GM03348 (cell line): ENCODE data around the gene AIFM1.

Source experiments
- DNase-seq: peaks from one replicate; pipeline ENCODE4 v3.0.0; 2012; ENCODE audit warnings: low spot score

Gene AIFM1

DNA sequence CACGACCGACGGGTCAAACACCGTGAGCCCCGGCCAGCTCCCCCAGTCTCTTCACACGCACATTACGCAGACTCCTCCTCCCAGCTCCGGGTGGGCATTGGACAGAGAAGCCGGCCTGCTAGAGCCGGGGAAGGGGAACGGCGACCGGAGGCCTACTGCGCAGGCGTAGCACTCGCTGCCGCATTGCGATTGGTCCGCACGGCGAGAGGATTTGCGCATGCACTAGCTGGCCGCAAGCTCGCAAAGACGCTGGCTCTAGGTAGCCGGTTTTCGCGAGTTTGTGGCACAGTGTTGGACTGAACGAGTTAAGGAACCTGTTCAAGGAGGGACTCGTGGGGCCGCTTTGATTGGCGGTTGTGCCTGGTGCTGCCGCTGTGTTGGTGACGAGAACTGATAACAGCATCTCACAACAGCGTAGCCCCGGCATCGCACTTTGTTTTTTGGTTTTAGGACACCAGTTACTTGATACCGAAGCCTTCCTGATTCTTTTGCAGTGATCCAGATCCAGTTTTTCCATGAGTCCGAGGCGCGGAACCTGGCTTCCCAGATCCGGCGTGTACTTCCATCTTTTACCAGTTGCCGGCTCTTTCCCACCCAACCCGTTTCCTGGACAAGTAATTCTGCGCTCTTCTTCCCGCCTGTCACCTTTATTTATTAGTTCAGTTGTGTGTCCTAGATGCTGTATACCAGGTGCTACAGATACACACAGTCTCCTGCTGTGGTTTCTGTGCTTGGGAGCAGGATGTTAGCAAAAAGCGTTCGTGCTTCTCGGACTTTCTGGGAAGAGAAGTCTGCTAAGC, at the start of gene AIFM1:
AIFM1 (minus strand) TSS at position 139 of the 800 bp plus-strand sequence. CDS start 185 bp downstream, outside the sequence.
- peak; percentile 94 for DNase-seq

DNA sequence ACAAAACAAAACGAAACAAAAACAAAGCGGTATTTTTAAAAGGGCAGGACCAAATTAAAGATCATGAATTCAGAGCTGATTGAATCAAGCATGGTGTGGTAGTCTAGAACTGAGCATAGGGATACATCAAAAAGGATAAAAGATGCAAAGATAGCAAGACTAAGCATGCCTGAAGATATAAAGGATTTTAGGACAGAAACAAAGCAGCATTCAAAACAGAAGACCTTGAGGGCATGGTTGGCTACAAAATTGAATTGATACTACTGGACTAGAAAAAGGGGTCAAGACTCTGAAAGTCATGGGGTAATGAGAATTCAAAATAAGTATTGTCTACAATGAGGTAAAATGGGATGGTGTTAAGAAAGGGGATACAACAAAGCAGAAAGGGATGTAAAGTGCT, 47.7 kb upstream of the AIFM1 start:
- no peak for DNase-seq

GRCh38 chrX:130212371-130212770, 46.7 kb upstream of the AIFM1 start:
- no peak for DNase-seq

DNA sequence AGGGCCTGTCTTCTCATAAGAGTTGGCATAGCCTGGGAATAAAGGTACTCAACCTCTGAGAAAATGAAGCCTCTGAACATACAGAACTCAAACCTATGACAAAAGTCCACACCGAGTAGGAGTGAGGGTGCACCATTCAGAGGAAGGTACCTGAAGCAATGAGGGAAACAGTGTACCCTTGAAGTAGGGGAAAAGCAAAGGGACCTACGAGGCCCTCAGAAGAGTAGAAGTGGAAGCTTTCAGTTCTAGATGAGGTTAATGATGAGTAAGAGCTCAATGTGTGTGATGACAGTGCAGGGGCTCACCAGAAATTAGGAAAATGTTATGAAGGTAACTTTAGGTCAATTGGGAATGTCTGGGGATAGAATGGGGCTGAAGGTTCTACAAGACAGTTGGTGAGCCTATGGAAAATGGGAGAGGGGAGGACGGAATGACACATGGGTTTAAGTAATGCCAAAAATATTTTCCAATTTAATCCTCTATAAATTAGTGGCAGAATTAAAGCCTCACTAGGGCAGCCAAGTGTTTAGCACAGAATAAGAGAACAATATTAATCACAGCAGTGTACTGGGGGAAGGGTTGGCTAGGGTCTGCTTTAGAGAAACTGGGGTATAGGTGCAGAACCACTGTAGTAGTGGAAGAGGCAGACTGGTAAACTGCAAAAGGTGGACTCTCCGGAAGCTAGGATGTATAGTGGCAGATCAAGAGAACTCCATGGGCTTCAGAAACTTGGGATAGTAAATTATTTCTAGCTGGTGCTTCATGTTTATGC, 46.0 kb upstream of the AIFM1 start:
- no peak for DNase-seq

DNA sequence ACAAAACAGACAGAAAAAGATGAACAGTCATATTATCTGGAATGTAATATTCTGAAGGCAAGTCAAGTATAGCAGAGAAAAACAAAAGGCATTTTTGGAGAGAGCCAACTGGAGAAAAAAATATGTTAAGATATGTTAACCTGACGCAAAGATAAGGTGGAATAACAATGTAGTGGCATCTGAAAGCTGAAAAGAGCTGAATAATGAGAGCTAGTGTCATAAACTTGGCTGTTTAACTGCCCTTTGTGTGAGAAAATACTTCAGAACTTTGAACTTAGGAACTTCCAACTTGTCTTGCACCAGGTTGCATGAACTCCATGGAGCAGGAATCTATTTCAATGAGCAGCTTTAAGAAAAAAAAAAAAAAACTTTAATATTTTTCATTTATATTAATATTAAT, 39.0 kb upstream of the AIFM1 start:
- DNase-seq, result no peak

- no peak for DNase-seq
Observed at GRCh38 chrX:130197464-130197863, 31.8 kb upstream of the AIFM1 start.

DNA sequence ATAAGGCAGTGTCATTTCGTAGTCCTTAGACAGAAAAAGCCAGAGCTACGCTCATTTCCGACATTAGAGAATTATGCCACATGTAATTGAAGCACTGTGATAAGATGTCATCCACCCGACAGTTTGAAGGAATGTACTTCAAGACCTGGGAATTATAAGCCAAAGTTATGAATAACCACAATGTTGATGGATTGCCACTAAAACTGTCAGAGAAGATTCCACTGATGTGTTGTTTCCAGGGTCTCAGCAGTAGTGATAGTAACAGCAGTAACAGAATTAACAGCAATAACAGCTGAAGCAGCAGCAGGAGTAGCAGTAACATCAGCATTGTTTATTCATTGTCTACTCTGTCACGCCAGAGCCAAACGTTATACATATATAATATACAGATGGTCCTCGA, 30.8 kb upstream of the AIFM1 start:
- DNase-seq, result no peak

DNA sequence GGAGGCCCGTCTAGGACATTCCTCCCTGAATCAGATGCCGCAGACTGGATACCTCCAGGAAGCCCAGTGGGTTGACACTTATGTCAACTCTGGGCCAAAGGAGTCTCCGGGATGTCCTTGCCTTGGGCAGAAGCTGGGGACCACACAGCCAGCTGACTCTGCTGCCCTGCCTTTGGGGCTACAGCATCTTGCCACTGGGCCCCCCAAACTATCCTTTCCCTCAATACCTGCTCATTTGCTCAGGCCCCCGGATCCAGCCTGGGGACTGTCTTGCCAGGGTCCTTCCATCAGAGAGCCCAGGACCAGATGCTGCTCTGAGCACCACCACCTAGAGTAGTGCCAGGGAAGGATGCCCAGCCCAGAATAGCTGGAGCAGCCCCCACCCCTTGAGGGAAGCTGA, 25.2 kb upstream of the AIFM1 start:
- no peak for DNase-seq

GRCh38 chrX:130186651-130187050, 21.0 kb upstream of the AIFM1 start:
- DNase-seq, result no peak

DNA sequence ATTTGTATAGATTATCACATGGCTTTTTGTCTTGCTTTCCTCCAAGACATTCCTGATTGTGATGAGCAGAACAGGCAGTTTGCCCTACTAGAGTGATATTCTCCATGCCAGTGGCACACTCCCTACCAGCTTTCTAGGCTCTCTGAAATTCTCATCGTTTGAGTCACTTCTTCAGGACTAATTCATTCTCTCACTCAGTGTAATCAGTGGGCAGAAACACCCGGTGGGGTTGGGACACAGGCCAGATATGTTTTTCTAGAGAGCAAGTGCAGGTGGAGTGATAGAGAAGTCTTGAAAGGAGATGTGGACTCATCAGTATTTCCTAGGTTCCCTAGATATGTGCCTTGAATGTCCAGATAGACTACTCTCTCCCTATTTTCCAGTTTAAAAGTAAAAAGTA, 19.2 kb upstream of the AIFM1 start:
- no peak for DNase-seq

GRCh38 chrX:130184168-130184567, 18.5 kb upstream of the AIFM1 start:
- no peak for DNase-seq

DNA sequence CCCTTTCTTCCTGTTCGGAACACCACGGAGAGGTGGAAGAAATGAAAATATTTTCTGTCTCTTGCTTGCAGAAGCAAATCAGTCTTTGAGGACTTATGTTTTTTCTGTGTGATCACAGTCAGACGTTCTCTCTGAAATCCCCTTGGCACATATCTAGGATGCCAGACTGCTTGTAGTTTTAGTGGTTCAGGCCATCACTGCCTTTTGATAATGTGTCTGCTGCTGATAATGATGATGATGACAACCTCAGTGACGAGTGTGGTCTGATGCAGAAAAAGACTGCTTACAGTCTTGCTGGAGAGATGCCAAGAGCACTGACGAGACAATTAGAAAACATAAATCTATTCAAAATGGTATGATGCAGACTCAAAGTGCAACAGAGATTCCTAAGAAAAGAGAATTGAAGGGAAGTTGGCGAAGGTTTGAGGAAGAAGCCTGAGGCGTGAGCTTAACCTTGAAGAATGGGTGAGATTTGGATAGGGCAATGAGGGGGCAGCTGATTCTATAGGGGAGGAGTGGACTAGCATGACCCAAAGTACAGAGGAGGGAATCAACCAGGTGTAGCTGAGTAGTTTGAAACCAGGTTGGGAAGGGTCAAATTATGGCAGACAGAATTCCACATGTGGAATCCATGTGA, 14.1 kb upstream of the AIFM1 start:
- no peak for DNase-seq

GRCh38 chrX:130179170-130179569, 13.5 kb upstream of the AIFM1 start:
- DNase-seq, result no peak

GRCh38 chrX:130176942-130177341, 11.3 kb upstream of the AIFM1 start:
- no peak for DNase-seq

GRCh38 chrX:130176354-130176776, 10.7 kb upstream of the AIFM1 start:
- DNase-seq, result no peak

DNA sequence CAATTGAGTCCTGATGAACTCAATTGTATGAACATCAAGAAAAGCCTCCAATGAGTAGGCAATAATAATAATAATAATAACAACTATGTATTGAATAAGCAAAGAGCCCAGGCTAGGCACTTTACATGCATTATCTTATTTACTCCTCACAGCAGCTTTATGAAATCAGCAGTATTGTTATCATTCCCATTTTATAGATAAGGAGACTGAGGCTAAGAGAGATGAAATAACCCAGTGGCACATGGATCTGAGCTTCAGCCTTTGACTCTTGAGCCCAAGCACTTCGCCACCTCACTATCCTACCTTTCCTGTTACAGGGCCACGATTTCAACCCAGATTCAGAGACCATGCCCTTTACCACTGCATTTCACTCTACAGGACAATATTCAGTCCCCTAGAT, 9.3 kb upstream of the AIFM1 start:
- no peak for DNase-seq

DNA sequence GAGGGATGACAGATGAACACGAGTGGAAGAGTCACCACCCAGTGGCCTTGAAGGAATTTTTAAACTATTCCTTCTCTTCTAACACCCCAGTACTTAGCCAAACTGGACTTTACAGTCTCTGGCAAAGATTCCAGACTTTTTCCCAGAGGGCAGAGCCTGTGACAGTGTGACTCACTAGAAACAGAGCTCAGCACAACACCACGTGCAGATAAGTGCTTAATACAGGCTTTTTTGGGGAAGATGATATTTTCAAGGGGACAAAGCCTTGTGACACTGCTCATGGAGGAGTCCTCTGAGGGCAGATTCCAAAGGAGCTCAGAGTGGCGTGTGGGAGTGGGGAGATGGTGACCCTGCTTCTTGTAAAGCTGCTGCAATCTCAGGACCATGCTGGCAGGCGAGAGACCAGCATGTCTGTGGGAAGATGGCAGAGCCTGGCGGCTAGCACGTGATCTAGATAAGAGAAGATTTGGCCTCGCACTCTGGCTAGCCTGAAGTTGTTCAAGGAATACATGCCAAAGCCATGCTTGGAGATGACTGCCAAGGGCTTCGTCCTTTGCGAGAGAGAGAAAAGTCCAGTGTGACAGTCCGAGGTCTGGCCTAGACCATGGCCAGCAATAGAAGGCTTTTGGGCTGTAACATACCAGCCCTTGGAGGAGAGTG, 8.5 kb upstream of the AIFM1 start:
- DNase-seq, result peak; percentile 68

- DNase-seq, result peak; percentile 67
Observed at GRCh38 chrX:130173190-130173895, 7.7 kb upstream of the AIFM1 start.

DNA sequence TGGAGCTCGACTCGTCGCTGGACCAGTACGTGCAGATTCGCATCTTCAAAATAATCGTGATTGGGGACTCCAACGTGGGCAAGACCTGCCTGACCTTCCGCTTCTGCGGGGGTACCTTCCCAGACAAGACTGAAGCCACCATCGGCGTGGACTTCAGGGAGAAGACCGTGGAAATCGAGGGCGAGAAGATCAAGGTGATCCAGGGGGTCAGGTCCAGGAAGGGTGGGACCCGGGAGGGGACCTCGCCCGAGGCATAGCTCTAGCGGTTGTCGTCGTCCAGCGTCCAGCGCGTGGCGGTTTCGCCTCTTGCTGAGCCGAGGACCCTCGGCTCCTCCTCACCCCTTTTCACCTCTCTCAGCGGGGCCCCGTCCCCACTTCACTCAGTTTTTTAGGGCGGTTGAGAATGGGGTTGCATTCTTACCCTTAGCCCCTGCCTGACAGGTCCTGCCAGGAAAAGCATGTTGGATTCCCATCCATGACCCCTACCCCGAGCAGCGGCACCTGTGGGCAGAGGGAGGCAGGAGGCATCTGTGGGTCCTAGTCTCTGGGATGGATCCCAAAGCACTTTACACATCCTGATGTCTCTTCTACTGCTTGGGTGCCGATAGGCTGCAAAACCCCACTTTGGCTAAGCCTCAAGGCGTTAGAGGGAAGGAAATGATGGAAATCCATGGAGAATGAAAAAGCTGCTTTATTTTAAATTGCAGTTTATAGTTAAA, 6.6 kb upstream of the AIFM1 start:
- no peak for DNase-seq

- DNase-seq, result peak; percentile 26
Observed at GRCh38 chrX:130171446-130172126, 5.9 kb upstream of the AIFM1 start, which contains the start of gene RAB33A. Gene RAB33A (plus strand): TSS chrX:130171962. CDS start chrX:130172063, 101 bp downstream.
